PC-3 (cell line): ENCODE results near the gene OGDH. TPM values are rescaled to one million over a fixed set of nuclear protein-coding genes. Genes with fewer than 3 reads are reported as not detected.

Experiments
- ATAC-seq: fragments of 200-7000 bp; cut with Tn5 transposase; 2 replicates; pipeline ENCODE4 v1.9.1; 2020; ENCODE audit warnings: mild to moderate bottlenecking, moderate library complexity
- BruUV-seq: library from RNA; stranded (reverse); fragments of 400-500 nt; replicated peaks from 2 replicates; lab custom pipeline; 2021; lab: Mats Ljungman, UMichigan
- CTCF ChIA-PET: fragments of 300-600 bp; sonication (Branson Sonifier 250); formaldehyde crosslinking; loops from one replicate; lab custom pipeline; 2022; ENCODE audit warnings: antibody characterized with exemption; lab: Charles Lee
- POLR2A ChIA-PET: fragments of 300-600 bp; sonication (Branson Sonifier 250); formaldehyde crosslinking; loops from one replicate; lab custom pipeline; 2022; ENCODE audit warnings: antibody characterized with exemption; ENCODE audit not compliant: unreplicated experiment; lab: Charles Lee
- DNase-seq: peaks from one replicate; pipeline ENCODE4 v3.0.0-alpha.2; 2015
- H2AFZ ChIP-seq: fragments of 300-600 bp; sonication (generic); 2 replicates; pipeline ENCODE4 v1.6.0; 2016; ENCODE audit warnings: antibody characterized with exemption, low read length
- H3F3A ChIP-seq: fragments of 300-600 bp; sonication (generic); one replicate; pipeline ENCODE4 v1.6.0; 2017; ENCODE audit warnings: antibody characterized with exemption, low read length, control low read depth, mild to moderate bottlenecking; ENCODE audit not compliant: unreplicated experiment
- H3K27ac ChIP-seq: fragments of 300-600 bp; sonication (generic); 2 replicates; pipeline ENCODE4 v1.5.1; 2016; ENCODE audit warnings: mild to moderate bottlenecking, low read length
- H3K27me3 ChIP-seq: fragments of 300-600 bp; sonication (generic); 2 replicates; pipeline ENCODE4 v1.6.1; 2016; ENCODE audit warnings: low read length, mixed read lengths
- H3K36me3 ChIP-seq: fragments of 300-600 bp; sonication (generic); 2 replicates; pipeline ENCODE4 v1.6.1; 2016; ENCODE audit warnings: low read depth, mixed run types, low read length, mixed read lengths
- H3K4me1 ChIP-seq: fragments of 300-600 bp; sonication (generic); 2 replicates; pipeline ENCODE4 v1.5.1; 2016; ENCODE audit warnings: low read length; ENCODE audit not compliant: insufficient read depth
- H3K4me2 ChIP-seq: fragments of 300-600 bp; sonication (generic); 2 replicates; pipeline ENCODE4 v1.6.0; 2016; ENCODE audit warnings: low read length
- H3K4me3 ChIP-seq: fragments of 300-600 bp; sonication (generic); 2 replicates; pipeline ENCODE4 v1.5.1; 2016; ENCODE audit warnings: mild to moderate bottlenecking, low read length, mixed read lengths
- H3K79me2 ChIP-seq: fragments of 300-600 bp; sonication (generic); 2 replicates; pipeline ENCODE4 v1.6.1; 2017; ENCODE audit warnings: low read length, mixed read lengths
- H3K9ac ChIP-seq: fragments of 300-600 bp; sonication (generic); 2 replicates; pipeline ENCODE4 v1.6.0; 2016; ENCODE audit warnings: mild to moderate bottlenecking, low read length
- H3K9me2 ChIP-seq: fragments of 300-600 bp; sonication (generic); replicated peaks from 2 replicates; pipeline ENCODE4 v1.6.1; 2016; ENCODE audit warnings: mixed run types, low read length, mixed read lengths
- H3K9me3 ChIP-seq: fragments of 300-600 bp; sonication (generic); 2 replicates; pipeline ENCODE4 v1.6.1; 2016; ENCODE audit warnings: low read length, mixed read lengths
- H4K20me1 ChIP-seq: fragments of 300-600 bp; sonication (generic); 2 replicates; pipeline ENCODE4 v1.6.1; 2016; ENCODE audit warnings: low read length, mixed read lengths
- CTCF ChIP-seq: fragments of 300-600 bp; sonication (generic); conservative IDR thresholded peaks from 2 replicates; pipeline ENCODE4 v1.5.1; 2017; ENCODE audit warnings: antibody characterized with exemption, low read depth, mild to moderate bottlenecking, low read length
- EZH2 ChIP-seq: fragments of 300-600 bp; sonication (generic); IDR thresholded peaks from one replicate; pipeline ENCODE4 v1.6.1; 2017; ENCODE audit warnings: antibody characterized with exemption, mild to moderate bottlenecking, low read length; ENCODE audit not compliant: unreplicated experiment
- EZH2phosphoT487 ChIP-seq: fragments of 300-600 bp; sonication (generic); IDR thresholded peaks from 2 replicates; pipeline ENCODE4 v1.6.1; 2018; ENCODE audit warnings: mild to moderate bottlenecking, antibody characterized with exemption, low read length, borderline replicate concordance
- intact Hi-C: fragments of 100-400 bp; cut with micrococcal nuclease; formaldehyde crosslinking; loops from 2 replicates; pipeline ENCODE4 v1.9.0; 2023
- total RNA-seq: library from RNA; depleted of rRNA; stranded (reverse); fragments of >200 nt; gene quantifications from 2 replicates; pipeline ENCODE4 v1.2.3, GENCODE V29; 2014

Gene OGDH
- total RNA-seq, 1 experiment from 2014 or later = 66.2 TPM

DNA sequence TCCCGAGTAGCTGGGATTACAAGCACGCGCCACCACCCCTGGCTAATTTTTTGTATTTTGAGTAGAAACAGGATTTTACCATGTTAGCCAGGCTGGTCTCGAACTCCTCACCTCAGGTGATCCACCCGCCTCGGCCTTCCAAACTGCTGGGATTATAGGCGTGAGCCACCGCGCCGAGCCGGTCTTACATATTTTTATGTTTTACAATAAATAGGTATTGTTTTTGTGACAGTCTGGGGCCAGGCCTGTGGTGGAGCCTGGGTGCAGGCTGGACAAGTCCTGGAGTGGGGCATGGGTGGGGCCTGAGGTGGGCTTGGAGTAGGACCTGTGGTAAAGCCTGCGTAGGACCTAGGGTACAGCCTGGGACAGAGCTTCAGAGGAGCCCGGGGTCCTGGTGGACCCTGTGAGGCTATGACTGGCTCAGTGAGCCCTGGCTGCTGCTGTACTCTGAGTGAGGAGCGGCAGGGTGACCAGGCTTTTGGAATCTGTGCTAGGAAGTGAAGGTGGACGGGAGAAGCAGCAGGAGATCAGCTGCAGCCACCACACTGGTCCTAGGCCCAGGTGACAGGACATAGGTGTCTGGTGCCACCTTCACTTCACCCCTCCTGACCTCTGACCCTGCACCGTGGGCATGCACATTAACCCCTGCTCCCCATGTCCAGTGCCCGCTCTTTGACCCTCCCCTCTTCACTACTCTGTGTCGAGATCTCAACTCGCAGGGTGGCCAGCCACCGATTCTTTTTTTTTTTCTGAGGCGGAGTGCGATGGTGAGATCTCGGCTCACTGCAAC, 132.6 kb downstream of the OGDH start:
- H3K9me2 ChIP-seq = no peaks in the 10 kb centered on the region
- H3K9me3 ChIP-seq = no peaks in the 10 kb centered on the region
- no peak overlapping the region for H3K4me2 ChIP-seq
- H3K79me2 ChIP-seq = no peaks in the 10 kb centered on the region
- TF ChIP-seq EZH2 (no peak), EZH2phosphoT487 (no peak), CTCF (no peak)
- H4K20me1 ChIP-seq = no peaks in the 10 kb centered on the region
- peaks cover 9% of the 10 kb centered on the region for H3F3A ChIP-seq
- H3K27me3 ChIP-seq = no peaks in the 10 kb centered on the region
- no peak for ATAC-seq
- peaks cover 18% of the 10 kb centered on the region for H3K4me1 ChIP-seq
- H3K27ac ChIP-seq = no peak overlapping the region
- H3K4me3 ChIP-seq = no peak overlapping the region
- no peak overlapping the region for H3K9ac ChIP-seq
- no peaks in the 10 kb centered on the region for H3K36me3 ChIP-seq
- ChIA-PET POLR2A (interaction anchor here (0.6 kb wide), 1 partner anchor 9 kb away, joined by 3 read pairs; no protein-coding TSS in a partner anchor), CTCF (no interaction called here)
- no peak overlapping the region for H2AFZ ChIP-seq
- BruUV-seq = no TSS peak
- intact Hi-C loops = loop anchor here (10.0 kb wide), 2 partner anchors 106 to 134 kb away; partner anchors contain the start of genes H2AZ2 and OGDH
- no peak for DNase-seq

DNA sequence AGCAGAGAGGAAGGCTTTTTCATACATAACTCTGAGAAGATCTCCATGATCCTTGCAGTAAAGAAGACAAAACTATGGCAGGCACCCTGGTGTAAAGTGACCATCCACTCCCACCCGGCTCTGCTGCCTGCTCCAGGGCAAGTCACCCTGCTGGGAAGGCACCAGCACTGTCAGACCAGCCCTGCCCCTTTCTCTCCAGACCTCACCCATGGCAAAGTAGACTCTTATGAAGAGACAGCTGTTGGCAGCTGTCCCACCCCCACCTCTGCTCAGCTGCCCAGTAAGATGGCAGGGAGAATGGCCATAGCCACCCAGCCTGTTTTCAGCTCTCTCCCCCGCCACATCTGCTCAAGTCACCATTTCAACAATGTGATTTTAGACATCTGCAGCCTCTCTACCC, 133.6 kb downstream of the OGDH start:
- H3K4me2 ChIP-seq = no peak overlapping the region
- ATAC-seq = no peak
- ChIA-PET POLR2A (no interaction called here), CTCF (no interaction called here)
- no peaks in the 10 kb centered on the region for H4K20me1 ChIP-seq
- H3K9me2 ChIP-seq = no peaks in the 10 kb centered on the region
- no peak overlapping the region for H3K27ac ChIP-seq
- no peak overlapping the region for H3K9ac ChIP-seq
- no peaks in the 10 kb centered on the region for H3K36me3 ChIP-seq
- H3K79me2 ChIP-seq = no peaks in the 10 kb centered on the region
- no peaks in the 10 kb centered on the region for H3K9me3 ChIP-seq
- TF ChIP-seq EZH2phosphoT487 (no peak), CTCF (no peak), EZH2 (no peak)
- no peak for DNase-seq
- peaks cover 8% of the 10 kb centered on the region for H3K4me1 ChIP-seq
- H3K4me3 ChIP-seq = no peak overlapping the region
- no peak overlapping the region for H2AFZ ChIP-seq
- peaks cover 6% of the 10 kb centered on the region for H3F3A ChIP-seq
- intact Hi-C loops = no loop called here
- H3K27me3 ChIP-seq = no peaks in the 10 kb centered on the region
- no TSS peak for BruUV-seq

DNA sequence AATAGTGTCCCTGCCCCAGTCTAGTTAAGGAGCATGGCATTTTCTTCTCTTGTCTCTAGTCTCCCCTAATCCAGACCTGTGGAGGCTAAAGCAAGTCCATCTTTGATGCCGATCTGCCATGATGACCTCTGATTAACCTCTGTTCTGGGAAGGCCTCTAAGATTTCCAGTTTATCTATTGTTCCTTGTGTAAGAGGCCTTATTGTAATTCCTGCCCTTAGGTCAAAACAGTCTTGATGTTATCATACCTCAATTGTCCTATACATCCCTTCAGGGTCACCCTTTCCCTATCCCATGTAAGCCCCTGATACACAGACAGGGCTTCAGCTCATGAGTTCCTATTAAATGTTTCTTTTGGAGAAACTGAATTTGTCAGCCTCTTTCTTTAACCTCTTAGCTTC, 137.3 kb downstream of the OGDH start:
- H3K9ac ChIP-seq = no peak overlapping the region
- H3K27ac ChIP-seq = no peak overlapping the region
- no peaks in the 10 kb centered on the region for H3K27me3 ChIP-seq
- no peak overlapping the region for H3K4me2 ChIP-seq
- no peaks in the 10 kb centered on the region for H4K20me1 ChIP-seq
- ChIA-PET CTCF (no interaction called here), POLR2A (no interaction called here)
- no peaks in the 10 kb centered on the region for H3K79me2 ChIP-seq
- no peaks in the 10 kb centered on the region for H3K9me3 ChIP-seq
- intact Hi-C loops = no loop called here
- no peaks in the 10 kb centered on the region for H3K9me2 ChIP-seq
- peaks cover 6% of the 10 kb centered on the region; the same call in 1 of the 2 replicates for H3K4me1 ChIP-seq
- no peak for DNase-seq
- H3K4me3 ChIP-seq = no peak overlapping the region
- H3K36me3 ChIP-seq = no peaks in the 10 kb centered on the region
- no peak for ATAC-seq
- no peak overlapping the region for H2AFZ ChIP-seq
- no peaks in the 10 kb centered on the region for H3F3A ChIP-seq
- BruUV-seq = no TSS peak
- TF ChIP-seq CTCF = no peak
- no peak for TF ChIP-seq EZH2phosphoT487
- TF ChIP-seq EZH2 = no peak
